Neural cell (in vitro differentiated cells): ENCODE data around the gene SLC38A9. TPM values are rescaled to one million over a fixed set of nuclear protein-coding genes. Genes with fewer than 3 reads are reported as not detected.

Experiments used
- H2AFZ ChIP-seq: fragments of 200-600, 300-800 bp; sonication (generic), shearing (Covaris generic); 2 replicates; pipeline ENCODE4 v1.6.0; 2014; ENCODE audit warnings: low read depth, mild to moderate bottlenecking, antibody characterized with exemption, low read length, moderate library complexity
- H3F3A ChIP-seq: fragments of 200-600 bp; shearing (Covaris generic); 2 replicates; pipeline ENCODE4 v1.6.1; 2016; ENCODE audit warnings: mild to moderate bottlenecking, moderate library complexity, mixed read lengths, antibody characterized with exemption, low read length; ENCODE audit not compliant: insufficient read depth, poor library complexity, severe bottlenecking
- H3K27ac ChIP-seq: fragments of 200-600, 300-800 bp; sonication (generic), shearing (Covaris generic); 2 replicates; pipeline ENCODE4 v1.5.1; 2014; ENCODE audit warnings: mild to moderate bottlenecking, low read length, moderate library complexity
- H3K27me3 ChIP-seq: fragments of 300-800, 200-600 bp; sonication (generic), shearing (Covaris generic); 2 replicates; pipeline ENCODE4 v1.6.0; 2014; ENCODE audit warnings: mild to moderate bottlenecking, low read depth, low read length, moderate library complexity; ENCODE audit not compliant: insufficient read depth
- H3K36me3 ChIP-seq: fragments of 300-800, 200-600 bp; sonication (generic), shearing (Covaris generic); 2 replicates; pipeline ENCODE4 v1.5.1; 2014; ENCODE audit warnings: mild to moderate bottlenecking, antibody characterized with exemption, low read length, moderate library complexity; ENCODE audit not compliant: insufficient read depth
- H3K4me2 ChIP-seq: fragments of 300-800, 200-600 bp; sonication (generic), shearing (Covaris generic); 2 replicates; pipeline ENCODE4 v1.6.0; 2014; ENCODE audit warnings: mild to moderate bottlenecking, low read length
- H3K4me3 ChIP-seq: fragments of 300-800, 200-600 bp; sonication (generic), shearing (Covaris generic); 2 replicates; pipeline ENCODE4 v1.5.1; 2014; ENCODE audit warnings: mild to moderate bottlenecking, low read length, moderate library complexity
- H3K79me2 ChIP-seq: fragments of 200-600 bp; shearing (Covaris generic); replicated peaks from 2 replicates; pipeline ENCODE4 v1.6.0; 2014; ENCODE audit warnings: mild to moderate bottlenecking, low read length, moderate library complexity; ENCODE audit not compliant: insufficient read depth
- H3K9ac ChIP-seq: fragments of 300-800, 200-600 bp; sonication (generic), shearing (Covaris generic); 2 replicates; pipeline ENCODE4 v1.6.1; 2016; ENCODE audit warnings: mild to moderate bottlenecking, low read length, mixed read lengths
- H3K9me2 ChIP-seq: fragments of 200-600 bp; shearing (Covaris generic); 2 replicates; pipeline ENCODE4 v1.6.1; 2016; ENCODE audit warnings: mild to moderate bottlenecking, low read length, mixed read lengths; ENCODE audit not compliant: insufficient read depth
- H3K9me3 ChIP-seq: fragments of 200-600, 300-800 bp; sonication (generic), shearing (Covaris generic); 2 replicates; pipeline ENCODE4 v1.6.1; 2016; ENCODE audit warnings: mild to moderate bottlenecking, mixed run types, low read length, moderate library complexity, mixed read lengths
- H4K20me1 ChIP-seq: fragments of 200-600 bp; shearing (Covaris generic); 2 replicates; pipeline ENCODE4 v1.6.1; 2016; ENCODE audit warnings: mild to moderate bottlenecking, mixed run types; ENCODE audit not compliant: insufficient read depth
- CTCF ChIP-seq: fragments of 450-650 bp; IDR thresholded peaks from 2 replicates; pipeline ENCODE4 v1.5.1; 2014; ENCODE audit warnings: antibody characterized with exemption, mild to moderate bottlenecking, moderate library complexity; ENCODE audit not compliant: poor library complexity, severe bottlenecking
- EP300 ChIP-seq: fragments of 450-650 bp; conservative IDR thresholded peaks from 2 replicates; pipeline ENCODE4 v1.6.1; 2014; ENCODE audit warnings: antibody characterized with exemption, mild to moderate bottlenecking, moderate library complexity; ENCODE audit not compliant: poor library complexity, severe bottlenecking
- EZH2 ChIP-seq: fragments of 200-600, 300-800 bp; shearing (Covaris generic), sonication (generic); IDR thresholded peaks from 2 replicates; pipeline ENCODE4 v1.6.1; 2014; ENCODE audit warnings: antibody characterized with exemption, low read length, borderline replicate concordance, mild to moderate bottlenecking; ENCODE audit not compliant: insufficient read depth, poor library complexity, severe bottlenecking
- MXI1 ChIP-seq: fragments of 450-650 bp; conservative IDR thresholded peaks from 2 replicates; pipeline ENCODE4 v1.6.1; 2014; ENCODE audit warnings: antibody characterized with exemption, mild to moderate bottlenecking; ENCODE audit not compliant: poor library complexity, severe bottlenecking
- POLR2AphosphoS5 ChIP-seq: IDR thresholded peaks from 2 replicates; pipeline ENCODE4 v1.6.1; 2012
- RAD21 ChIP-seq: fragments of 450-650 bp; conservative IDR thresholded peaks from 2 replicates; pipeline ENCODE4 v1.6.1; 2014; ENCODE audit warnings: antibody characterized with exemption, mild to moderate bottlenecking, moderate library complexity
- SMC3 ChIP-seq: fragments of 450-650 bp; conservative IDR thresholded peaks from 2 replicates; pipeline ENCODE4 v1.6.1; 2014; ENCODE audit warnings: antibody characterized with exemption, mild to moderate bottlenecking, moderate library complexity; ENCODE audit not compliant: poor library complexity
- TAF1 ChIP-seq: IDR thresholded peaks from 2 replicates; pipeline ENCODE4 v1.6.1; 2012; ENCODE audit warnings: low read depth
- polyA plus RNA-seq: library from polyadenylated mRNA; depleted of rRNA; stranded (reverse); fragments of >200 nt; gene quantifications from 2 replicates; pipeline ENCODE4 v1.2.3, GENCODE V29; 2014
- TF ChIP-seq, protein P1 (sequence below): IDR thresholded peaks from 2 replicates; pipeline ENCODE4 v1.6.1; 2012; ENCODE audit warnings: borderline replicate concordance

Gene SLC38A9
- polyA plus RNA-seq, 1 donor from 2014 or later = 44.5 TPM

DNA sequence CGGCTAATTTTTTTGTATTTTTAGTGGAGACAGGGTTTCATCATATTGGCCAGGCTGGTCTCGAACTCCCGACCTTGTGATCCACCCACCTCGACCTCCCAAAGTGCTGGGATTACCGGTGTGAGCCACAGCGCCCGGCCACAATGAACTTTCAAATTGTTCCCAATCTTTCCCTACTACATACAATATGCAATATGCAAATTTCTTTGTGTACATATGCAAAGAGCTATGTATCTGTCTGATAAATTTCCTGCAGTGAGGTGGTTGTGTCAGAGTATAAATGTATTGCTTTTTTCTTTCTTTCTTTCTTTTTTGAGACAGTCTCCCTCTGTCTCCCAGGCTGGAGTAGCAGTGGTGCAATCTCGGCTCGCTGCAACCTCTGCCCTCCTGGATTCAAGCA, 128.5 kb downstream of the SLC38A9 start:
- Histone ChIP-seq H3K4me3 (no peak overlapping the region), H4K20me1 (no peaks in the 10 kb centered on the region), H3K79me2 (no peaks in the 10 kb centered on the region), H3K27ac (no peak overlapping the region), H2AFZ (no peak overlapping the region), H3F3A (no peaks in the 10 kb centered on the region), H3K9me3 (no peaks in the 10 kb centered on the region), H3K4me2 (no peak overlapping the region), H3K36me3 (no peaks in the 10 kb centered on the region), H3K9me2 (no peaks in the 10 kb centered on the region), H3K27me3 (no peaks in the 10 kb centered on the region), H3K9ac (no peak overlapping the region)
- TF ChIP-seq TAF1 = no peak
- TF ChIP-seq, protein P1, sequence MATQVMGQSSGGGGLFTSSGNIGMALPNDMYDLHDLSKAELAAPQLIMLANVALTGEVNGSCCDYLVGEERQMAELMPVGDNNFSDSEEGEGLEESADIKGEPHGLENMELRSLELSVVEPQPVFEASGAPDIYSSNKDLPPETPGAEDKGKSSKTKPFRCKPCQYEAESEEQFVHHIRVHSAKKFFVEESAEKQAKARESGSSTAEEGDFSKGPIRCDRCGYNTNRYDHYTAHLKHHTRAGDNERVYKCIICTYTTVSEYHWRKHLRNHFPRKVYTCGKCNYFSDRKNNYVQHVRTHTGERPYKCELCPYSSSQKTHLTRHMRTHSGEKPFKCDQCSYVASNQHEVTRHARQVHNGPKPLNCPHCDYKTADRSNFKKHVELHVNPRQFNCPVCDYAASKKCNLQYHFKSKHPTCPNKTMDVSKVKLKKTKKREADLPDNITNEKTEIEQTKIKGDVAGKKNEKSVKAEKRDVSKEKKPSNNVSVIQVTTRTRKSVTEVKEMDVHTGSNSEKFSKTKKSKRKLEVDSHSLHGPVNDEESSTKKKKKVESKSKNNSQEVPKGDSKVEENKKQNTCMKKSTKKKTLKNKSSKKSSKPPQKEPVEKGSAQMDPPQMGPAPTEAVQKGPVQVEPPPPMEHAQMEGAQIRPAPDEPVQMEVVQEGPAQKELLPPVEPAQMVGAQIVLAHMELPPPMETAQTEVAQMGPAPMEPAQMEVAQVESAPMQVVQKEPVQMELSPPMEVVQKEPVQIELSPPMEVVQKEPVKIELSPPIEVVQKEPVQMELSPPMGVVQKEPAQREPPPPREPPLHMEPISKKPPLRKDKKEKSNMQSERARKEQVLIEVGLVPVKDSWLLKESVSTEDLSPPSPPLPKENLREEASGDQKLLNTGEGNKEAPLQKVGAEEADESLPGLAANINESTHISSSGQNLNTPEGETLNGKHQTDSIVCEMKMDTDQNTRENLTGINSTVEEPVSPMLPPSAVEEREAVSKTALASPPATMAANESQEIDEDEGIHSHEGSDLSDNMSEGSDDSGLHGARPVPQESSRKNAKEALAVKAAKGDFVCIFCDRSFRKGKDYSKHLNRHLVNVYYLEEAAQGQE = no peak

DNA sequence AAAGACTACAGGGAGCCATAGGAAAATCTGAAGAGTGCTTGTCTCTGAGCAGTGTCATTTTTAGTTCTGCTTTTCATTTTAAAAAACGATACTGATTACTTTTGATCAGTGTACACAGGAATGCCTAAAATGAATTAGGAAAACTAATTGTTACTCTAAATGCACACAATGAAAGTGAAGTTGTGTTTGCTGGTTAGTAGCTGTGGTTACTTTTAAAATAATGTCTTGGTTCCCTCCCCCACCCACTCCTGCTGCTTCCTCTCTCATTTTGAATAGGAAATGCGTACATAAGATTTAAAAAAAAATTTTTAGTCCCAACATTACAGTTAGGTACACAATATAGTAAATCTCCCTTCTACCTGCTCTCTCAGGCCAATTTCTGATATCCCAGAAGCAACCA, 129.9 kb downstream of the SLC38A9 start:
- no peak overlapping the region for H3K4me3 ChIP-seq
- H3K27me3 ChIP-seq = no peaks in the 10 kb centered on the region
- no peaks in the 10 kb centered on the region for H3K79me2 ChIP-seq
- H3K36me3 ChIP-seq = no peaks in the 10 kb centered on the region
- TF ChIP-seq, protein P1 = no peak
- TF ChIP-seq SMC3 (no peak), RAD21 (no peak), EP300 (no peak), POLR2AphosphoS5 (no peak), MXI1 (no peak), TAF1 (no peak), CTCF (no peak), EZH2 (no peak)
- no peak overlapping the region for H3K9ac ChIP-seq
- H3K9me3 ChIP-seq = no peaks in the 10 kb centered on the region
- no peak overlapping the region for H3K27ac ChIP-seq
- H3F3A ChIP-seq = no peaks in the 10 kb centered on the region
- H4K20me1 ChIP-seq = no peaks in the 10 kb centered on the region
- no peak overlapping the region for H2AFZ ChIP-seq
- no peaks in the 10 kb centered on the region for H3K9me2 ChIP-seq
- no peak overlapping the region for H3K4me2 ChIP-seq
